Neural progenitor cell (in vitro differentiated cells): Measurements from ENCODE around the gene MPZL3.

ENCODE experiments used
- CTCF ChIP-seq: fragments of 200-600 bp; sonication (generic); IDR thresholded peaks from 2 replicates; pipeline ENCODE4 v1.5.1; 2017; ENCODE audit warnings: antibody characterized with exemption, mild to moderate bottlenecking
- EZH2 ChIP-seq: fragments of 200-600 bp; sonication (generic); IDR thresholded peaks from 2 replicates; pipeline ENCODE4 v1.6.1; 2017; ENCODE audit warnings: antibody characterized with exemption, mild to moderate bottlenecking, moderate library complexity

GRCh38 chr11:118219732-118220131 lies 32.4 kb downstream of the MPZL3 start:
- no peak for TF ChIP-seq CTCF
- TF ChIP-seq EZH2, result no peak
